GM12878 (cell line): ENCODE results near the gene ABCA3. TPM values are rescaled to one million over a fixed set of nuclear protein-coding genes. Genes with fewer than 3 reads are reported as not detected.

Experiments
- BHLHE40 ChIP-seq, 2 experiments: fragments of 450-650 bp in 1 of 2; IDR thresholded peaks; 2 replicates each; pipeline ENCODE4 v1.6.1; 2011 to 2017; ENCODE audit warnings: low read depth in 2 of 2, borderline replicate concordance in 1 of 2, improper control_type of control experiment in 1 of 2, low read length in 1 of 2, mild to moderate bottlenecking in 1 of 2
- CEBPB ChIP-seq, 2 experiments: fragments of 150-350 bp in 1 of 2; IDR thresholded peaks; 2 replicates each; pipeline ENCODE4 v1.6.1; 2012 to 2014; ENCODE audit warnings: low read depth in 2 of 2, low read length in 2 of 2, borderline replicate concordance in 1 of 2, inconsistent platforms in 1 of 2
- CHD2 ChIP-seq: IDR thresholded peaks from 2 replicates; pipeline ENCODE4 v1.6.1; 2011; ENCODE audit warnings: low read depth, low read length, improper control_type of control experiment, borderline replicate concordance
- EP300 ChIP-seq, 2 experiments: fragments of 150-350 bp in 1 of 2; IDR thresholded peaks; 2 replicates each; pipeline ENCODE4 v1.6.1; 2011 to 2012; ENCODE audit warnings: low read depth in 2 of 2, low read length in 2 of 2, borderline replicate concordance in 1 of 2, improper control_type of control experiment in 1 of 2, inconsistent platforms in 1 of 2; ENCODE audit not compliant: control insufficient read depth in 1 of 2
- EZH2 ChIP-seq: IDR thresholded peaks from 2 replicates; pipeline ENCODE4 v1.6.1; 2012; ENCODE audit warnings: low read depth, mild to moderate bottlenecking, control low read depth, inconsistent platforms, low read length, borderline replicate concordance; ENCODE audit not compliant: control insufficient read depth
- IKZF1 ChIP-seq: fragments of 450-650 bp; conservative IDR thresholded peaks from 2 replicates; pipeline ENCODE4 v1.6.1; 2017; ENCODE audit warnings: antibody characterized with exemption, mild to moderate bottlenecking
- IKZF2 ChIP-seq, 2 experiments: fragments of 450-650 bp; IDR thresholded peaks; 2 replicates each; pipeline ENCODE4 v1.6.1; 2017; ENCODE audit warnings: mild to moderate bottlenecking in 2 of 2, moderate library complexity in 2 of 2
- KAT2A ChIP-seq: conservative IDR thresholded peaks from 2 replicates; pipeline ENCODE4 v1.6.1; 2011; ENCODE audit warnings: low read depth, low read length; ENCODE audit not compliant: control insufficient read depth
- MTA2 ChIP-seq: fragments of 450-650 bp; IDR thresholded peaks from 2 replicates; pipeline ENCODE4 v1.6.1; 2016; ENCODE audit warnings: low read depth, mild to moderate bottlenecking, moderate library complexity
- NFYA ChIP-seq: IDR thresholded peaks from 2 replicates; pipeline ENCODE4 v1.6.1; 2011; ENCODE audit warnings: low read depth, mild to moderate bottlenecking, low read length, improper control_type of control experiment, borderline replicate concordance
- RB1 ChIP-seq: fragments of 450-650 bp; formaldehyde crosslinking; IDR thresholded peaks from 2 replicates; pipeline ENCODE4 v1.6.1; 2017; ENCODE audit warnings: mild to moderate bottlenecking, borderline replicate concordance
- SIX5 ChIP-seq: IDR thresholded peaks from 2 replicates; pipeline ENCODE4 v1.6.1; 2011; ENCODE audit warnings: mild to moderate bottlenecking, low read depth, low read length, moderate library complexity; ENCODE audit not compliant: severe bottlenecking
- STAT3 ChIP-seq: IDR thresholded peaks from 2 replicates; pipeline ENCODE4 v1.6.1; 2011; ENCODE audit warnings: low read depth, low read length, improper control_type of control experiment
- ZNF274 ChIP-seq: IDR thresholded peaks from one replicate; pipeline ENCODE4 v1.8.0; 2011; ENCODE audit not compliant: insufficient read length, insufficient read depth
- ZNF384 ChIP-seq: IDR thresholded peaks from 2 replicates; pipeline ENCODE4 v1.6.1; 2012; ENCODE audit warnings: low read depth, mild to moderate bottlenecking, low read length, improper control_type of control experiment, borderline replicate concordance
- polyA plus RNA-seq, 11 experiments: library from polyadenylated mRNA; depleted of rRNA in 4 of 11; unstranded in 6 of 11; stranded (reverse) in 5 of 11; fragments of >200 nt; fragmentation: Nextera tagmentation in 4 of 11; fragmentation: Illumina TruSeq in 1 of 11; extraction: Ambion mirVana in 4 of 11; extraction: Trizol in 1 of 11; gene quantifications; 1 replicate in 1 of 11; 2 replicates in 10 of 11; pipeline versions ENCODE4 v1.2.1 to v1.2.3, GENCODE V29; 2011 to 2016; ENCODE audit warnings: inconsistent platforms in 2 of 11, missing spikeins in 2 of 11, low read depth in 1 of 11
- total RNA-seq, 4 experiments: library from RNA; depleted of rRNA in 3 of 4; stranded (reverse); fragments of >200 nt in 3 of 4; fragmentation: Illumina TruSeq in 1 of 4; extraction: Trizol in 1 of 4; gene quantifications; 2 replicates each; pipeline versions ENCODE4 v1.2.1 to v1.2.3, GENCODE V29; 2013 to 2021
- TF ChIP-seq, protein P1 (sequence below): fragments of 450-650 bp; IDR thresholded peaks from 2 replicates; pipeline ENCODE4 v1.6.1; 2016; ENCODE audit warnings: mild to moderate bottlenecking
- TF ChIP-seq, protein P2 (sequence below): fragments of 450-650 bp; IDR thresholded peaks from 2 replicates; pipeline ENCODE4 v1.6.1; 2017; ENCODE audit warnings: mild to moderate bottlenecking, moderate library complexity
- TF ChIP-seq, protein P3 (sequence below): fragments of 450-650 bp; IDR thresholded peaks from 2 replicates; pipeline ENCODE4 v1.6.1; 2014; ENCODE audit warnings: mild to moderate bottlenecking
- TF ChIP-seq, protein P4 (sequence below): fragments of 450-650 bp; IDR thresholded peaks from 2 replicates; pipeline ENCODE4 v1.6.1; 2017; ENCODE audit warnings: antibody characterized with exemption, mild to moderate bottlenecking, moderate library complexity

Gene ABCA3
- total and polyA plus RNA-seq, 10 of the 15 experiments (the other 5 are each of a cell fraction or from before 2014, with no cell fraction given), result 0.71 to 17.6 (median 6.7) TPM

DNA sequence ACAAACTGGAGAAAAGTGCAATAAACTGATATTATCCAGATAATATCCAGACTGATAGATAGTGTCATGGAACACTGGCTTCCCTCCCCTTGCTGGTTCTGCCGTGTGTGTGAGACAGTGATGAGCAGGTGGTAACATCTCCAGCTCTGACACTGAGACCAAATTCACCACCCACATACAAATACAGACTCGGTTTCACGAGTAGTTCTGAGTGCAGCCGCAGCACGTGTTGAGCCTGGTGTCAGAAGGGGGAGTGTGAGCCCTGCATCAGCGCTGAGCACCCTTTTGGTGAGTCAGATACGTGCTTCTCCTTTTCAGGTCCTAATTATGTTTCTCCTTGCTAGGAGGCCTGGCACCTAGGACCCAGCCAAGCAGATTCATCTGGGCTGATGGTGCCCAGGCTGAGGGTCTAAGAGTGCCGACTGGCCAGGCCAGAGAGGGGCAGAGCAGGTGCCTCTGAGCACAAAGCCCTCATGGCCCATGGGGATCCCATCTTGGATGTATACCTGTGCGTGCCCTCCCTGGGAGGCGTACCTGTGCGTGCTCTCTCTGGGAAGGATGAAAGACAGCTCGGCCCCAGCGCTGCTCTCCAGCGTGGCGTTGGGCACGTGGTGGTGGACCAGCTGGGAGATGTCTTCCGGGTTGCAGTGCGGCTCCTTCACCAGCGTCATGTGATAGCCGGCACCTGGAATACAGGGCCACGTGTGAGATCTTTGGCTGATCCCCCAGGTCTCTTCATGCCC is 45.3 kb downstream of the ABCA3 start (continued):
- TF ChIP-seq, protein P1, sequence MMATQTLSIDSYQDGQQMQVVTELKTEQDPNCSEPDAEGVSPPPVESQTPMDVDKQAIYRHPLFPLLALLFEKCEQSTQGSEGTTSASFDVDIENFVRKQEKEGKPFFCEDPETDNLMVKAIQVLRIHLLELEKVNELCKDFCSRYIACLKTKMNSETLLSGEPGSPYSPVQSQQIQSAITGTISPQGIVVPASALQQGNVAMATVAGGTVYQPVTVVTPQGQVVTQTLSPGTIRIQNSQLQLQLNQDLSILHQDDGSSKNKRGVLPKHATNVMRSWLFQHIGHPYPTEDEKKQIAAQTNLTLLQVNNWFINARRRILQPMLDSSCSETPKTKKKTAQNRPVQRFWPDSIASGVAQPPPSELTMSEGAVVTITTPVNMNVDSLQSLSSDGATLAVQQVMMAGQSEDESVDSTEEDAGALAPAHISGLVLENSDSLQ, result peak; percentile 79
- TF ChIP-seq ZNF274 (no peak), BHLHE40 (IDR thresholded peaks at IDR 0.05; ENCODE audit: borderline replicate concordance in 1 of 2, low read depth in 2 of 2, low read length in 1 of 2) (peak; percentile 99 to 100), MTA2 (peak; percentile 59; the same call in 1 of the 2 replicates), EP300 (IDR thresholded peaks at IDR 0.05; ENCODE audit: borderline replicate concordance in 1 of 2, control insufficient read depth in 1 of 2, low read depth in 2 of 2, low read length in 2 of 2) (peak; percentile 61 to 72; a peak in 3 of 4 replicates), NFYA (no peak), SIX5 (no peak), EZH2 (no peak), ZNF384 (no peak), KAT2A (no peak), STAT3 (no peak), RB1 (no peak), IKZF1 (peak; percentile 52; the same call in 1 of the 2 replicates), CEBPB (IDR thresholded peaks at IDR 0.05; ENCODE audit: borderline replicate concordance in 1 of 2, low read depth in 2 of 2, low read length in 2 of 2) (no peak), IKZF2 (IDR thresholded peaks at IDR 0.05) (peak; percentile 54 to 69; a peak in 2 of 4 replicates), CHD2 (peak; percentile 16; the same call in 1 of the 2 replicates)
- TF ChIP-seq, protein P2, sequence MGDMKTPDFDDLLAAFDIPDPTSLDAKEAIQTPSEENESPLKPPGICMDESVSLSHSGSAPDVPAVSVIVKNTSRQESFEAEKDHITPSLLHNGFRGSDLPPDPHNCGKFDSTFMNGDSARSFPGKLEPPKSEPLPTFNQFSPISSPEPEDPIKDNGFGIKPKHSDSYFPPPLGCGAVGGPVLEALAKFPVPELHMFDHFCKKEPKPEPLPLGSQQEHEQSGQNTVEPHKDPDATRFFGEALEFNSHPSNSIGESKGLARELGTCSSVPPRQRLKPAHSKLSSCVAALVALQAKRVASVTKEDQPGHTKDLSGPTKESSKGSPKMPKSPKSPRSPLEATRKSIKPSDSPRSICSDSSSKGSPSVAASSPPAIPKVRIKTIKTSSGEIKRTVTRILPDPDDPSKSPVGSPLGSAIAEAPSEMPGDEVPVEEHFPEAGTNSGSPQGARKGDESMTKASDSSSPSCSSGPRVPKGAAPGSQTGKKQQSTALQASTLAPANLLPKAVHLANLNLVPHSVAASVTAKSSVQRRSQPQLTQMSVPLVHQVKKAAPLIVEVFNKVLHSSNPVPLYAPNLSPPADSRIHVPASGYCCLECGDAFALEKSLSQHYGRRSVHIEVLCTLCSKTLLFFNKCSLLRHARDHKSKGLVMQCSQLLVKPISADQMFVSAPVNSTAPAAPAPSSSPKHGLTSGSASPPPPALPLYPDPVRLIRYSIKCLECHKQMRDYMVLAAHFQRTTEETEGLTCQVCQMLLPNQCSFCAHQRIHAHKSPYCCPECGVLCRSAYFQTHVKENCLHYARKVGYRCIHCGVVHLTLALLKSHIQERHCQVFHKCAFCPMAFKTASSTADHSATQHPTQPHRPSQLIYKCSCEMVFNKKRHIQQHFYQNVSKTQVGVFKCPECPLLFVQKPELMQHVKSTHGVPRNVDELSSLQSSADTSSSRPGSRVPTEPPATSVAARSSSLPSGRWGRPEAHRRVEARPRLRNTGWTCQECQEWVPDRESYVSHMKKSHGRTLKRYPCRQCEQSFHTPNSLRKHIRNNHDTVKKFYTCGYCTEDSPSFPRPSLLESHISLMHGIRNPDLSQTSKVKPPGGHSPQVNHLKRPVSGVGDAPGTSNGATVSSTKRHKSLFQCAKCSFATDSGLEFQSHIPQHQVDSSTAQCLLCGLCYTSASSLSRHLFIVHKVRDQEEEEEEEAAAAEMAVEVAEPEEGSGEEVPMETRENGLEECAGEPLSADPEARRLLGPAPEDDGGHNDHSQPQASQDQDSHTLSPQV, result no peak
- TF ChIP-seq, protein P3, sequence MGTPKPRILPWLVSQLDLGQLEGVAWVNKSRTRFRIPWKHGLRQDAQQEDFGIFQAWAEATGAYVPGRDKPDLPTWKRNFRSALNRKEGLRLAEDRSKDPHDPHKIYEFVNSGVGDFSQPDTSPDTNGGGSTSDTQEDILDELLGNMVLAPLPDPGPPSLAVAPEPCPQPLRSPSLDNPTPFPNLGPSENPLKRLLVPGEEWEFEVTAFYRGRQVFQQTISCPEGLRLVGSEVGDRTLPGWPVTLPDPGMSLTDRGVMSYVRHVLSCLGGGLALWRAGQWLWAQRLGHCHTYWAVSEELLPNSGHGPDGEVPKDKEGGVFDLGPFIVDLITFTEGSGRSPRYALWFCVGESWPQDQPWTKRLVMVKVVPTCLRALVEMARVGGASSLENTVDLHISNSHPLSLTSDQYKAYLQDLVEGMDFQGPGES, result no peak
- TF ChIP-seq, protein P4, sequence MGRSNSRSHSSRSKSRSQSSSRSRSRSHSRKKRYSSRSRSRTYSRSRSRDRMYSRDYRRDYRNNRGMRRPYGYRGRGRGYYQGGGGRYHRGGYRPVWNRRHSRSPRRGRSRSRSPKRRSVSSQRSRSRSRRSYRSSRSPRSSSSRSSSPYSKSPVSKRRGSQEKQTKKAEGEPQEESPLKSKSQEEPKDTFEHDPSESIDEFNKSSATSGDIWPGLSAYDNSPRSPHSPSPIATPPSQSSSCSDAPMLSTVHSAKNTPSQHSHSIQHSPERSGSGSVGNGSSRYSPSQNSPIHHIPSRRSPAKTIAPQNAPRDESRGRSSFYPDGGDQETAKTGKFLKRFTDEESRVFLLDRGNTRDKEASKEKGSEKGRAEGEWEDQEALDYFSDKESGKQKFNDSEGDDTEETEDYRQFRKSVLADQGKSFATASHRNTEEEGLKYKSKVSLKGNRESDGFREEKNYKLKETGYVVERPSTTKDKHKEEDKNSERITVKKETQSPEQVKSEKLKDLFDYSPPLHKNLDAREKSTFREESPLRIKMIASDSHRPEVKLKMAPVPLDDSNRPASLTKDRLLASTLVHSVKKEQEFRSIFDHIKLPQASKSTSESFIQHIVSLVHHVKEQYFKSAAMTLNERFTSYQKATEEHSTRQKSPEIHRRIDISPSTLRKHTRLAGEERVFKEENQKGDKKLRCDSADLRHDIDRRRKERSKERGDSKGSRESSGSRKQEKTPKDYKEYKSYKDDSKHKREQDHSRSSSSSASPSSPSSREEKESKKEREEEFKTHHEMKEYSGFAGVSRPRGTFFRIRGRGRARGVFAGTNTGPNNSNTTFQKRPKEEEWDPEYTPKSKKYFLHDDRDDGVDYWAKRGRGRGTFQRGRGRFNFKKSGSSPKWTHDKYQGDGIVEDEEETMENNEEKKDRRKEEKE, result no peak
